DOHH2 (cell line): Measurements from ENCODE around the gene REXO4.

Source experiments
- EZH2phosphoT487 ChIP-seq: fragments of 200-600 bp; sonication (generic); IDR thresholded peaks from 2 replicates; pipeline ENCODE4 v1.6.1; 2017; ENCODE audit warnings: borderline replicate concordance, mild to moderate bottlenecking, antibody characterized with exemption, low read length, moderate library complexity, mixed read lengths
- TF ChIP-seq, protein P1 (sequence below): fragments of 200-600 bp; sonication (generic); IDR thresholded peaks from one replicate; pipeline ENCODE4 v1.5.1; 2014; ENCODE audit warnings: antibody characterized with exemption, mild to moderate bottlenecking, low read depth, low read length; ENCODE audit not compliant: poor library complexity, severe bottlenecking

DNA sequence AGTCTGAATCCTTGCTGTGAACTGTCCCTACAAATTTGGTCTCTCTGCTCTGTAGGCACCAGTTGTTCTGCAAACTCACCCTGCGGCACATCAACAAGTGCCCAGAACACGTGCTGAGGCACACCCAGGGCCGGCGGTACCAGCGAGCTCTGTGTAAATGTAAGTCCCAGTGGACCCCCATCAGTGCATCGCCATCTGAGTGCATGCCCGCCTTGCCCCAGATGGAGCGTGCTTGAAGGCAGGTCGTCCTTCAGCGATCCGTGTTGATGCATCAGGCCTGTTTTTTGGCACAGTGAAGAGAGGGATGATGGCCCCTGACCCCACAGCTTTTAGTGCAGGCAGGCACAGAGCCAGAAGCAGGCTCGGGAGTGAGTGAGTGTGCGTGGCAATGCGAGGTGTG, 60.2 kb downstream of the REXO4 start:
- TF ChIP-seq, protein P1, sequence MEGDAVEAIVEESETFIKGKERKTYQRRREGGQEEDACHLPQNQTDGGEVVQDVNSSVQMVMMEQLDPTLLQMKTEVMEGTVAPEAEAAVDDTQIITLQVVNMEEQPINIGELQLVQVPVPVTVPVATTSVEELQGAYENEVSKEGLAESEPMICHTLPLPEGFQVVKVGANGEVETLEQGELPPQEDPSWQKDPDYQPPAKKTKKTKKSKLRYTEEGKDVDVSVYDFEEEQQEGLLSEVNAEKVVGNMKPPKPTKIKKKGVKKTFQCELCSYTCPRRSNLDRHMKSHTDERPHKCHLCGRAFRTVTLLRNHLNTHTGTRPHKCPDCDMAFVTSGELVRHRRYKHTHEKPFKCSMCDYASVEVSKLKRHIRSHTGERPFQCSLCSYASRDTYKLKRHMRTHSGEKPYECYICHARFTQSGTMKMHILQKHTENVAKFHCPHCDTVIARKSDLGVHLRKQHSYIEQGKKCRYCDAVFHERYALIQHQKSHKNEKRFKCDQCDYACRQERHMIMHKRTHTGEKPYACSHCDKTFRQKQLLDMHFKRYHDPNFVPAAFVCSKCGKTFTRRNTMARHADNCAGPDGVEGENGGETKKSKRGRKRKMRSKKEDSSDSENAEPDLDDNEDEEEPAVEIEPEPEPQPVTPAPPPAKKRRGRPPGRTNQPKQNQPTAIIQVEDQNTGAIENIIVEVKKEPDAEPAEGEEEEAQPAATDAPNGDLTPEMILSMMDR: no peak
- TF ChIP-seq EZH2phosphoT487: no peak
